Stomach (tissue), 9 donors: ENCODE results near the gene SPATA12. TPM values are rescaled to one million over a fixed set of nuclear protein-coding genes. Genes with fewer than 3 reads are reported as not detected.

Experiments used
- DNase-seq, 2 donors: peaks; one replicate each; pipeline versions ENCODE4 v3.0.0 to v3.0.0-alpha.2; 2013 to 2019
- H3K27ac ChIP-seq, 5 donors: fragments of 200-600 bp in 4 of 5; sonication (generic) in 4 of 5; one replicate each; pipeline ENCODE4 v1.5.1; 2013 to 2019; ENCODE audit warnings: mild to moderate bottlenecking in 1 of 5, moderate library complexity in 1 of 5
- H3K27me3 ChIP-seq, 3 donors: fragments of 200-600 bp; sonication (generic); one replicate each; pipeline ENCODE4 v1.5.1; 2017 to 2019; ENCODE audit warnings: mixed run types in 1 of 3
- H3K36me3 ChIP-seq, 4 donors: fragments of 200-600 bp; sonication (generic); 1 replicate in 3 of 4; 2 replicates in 1 of 4; pipeline ENCODE4 v1.5.1; 2016 to 2019
- H3K4me1 ChIP-seq, 4 donors: fragments of 200-600 bp; sonication (generic); one replicate each; pipeline ENCODE4 v1.5.1; 2016 to 2019
- H3K4me3 ChIP-seq, 4 donors: fragments of 200-600 bp; sonication (generic) in 3 of 4; one replicate each; pipeline ENCODE4 v1.5.1; 2016 to 2019; ENCODE audit warnings: mild to moderate bottlenecking in 1 of 4
- H3K9me3 ChIP-seq, 4 donors: fragments of 200-600 bp; sonication (generic); one replicate each; pipeline ENCODE4 v1.5.1; 2016 to 2019
- EP300 ChIP-seq: sonication (generic); formaldehyde crosslinking; IDR thresholded peaks from one replicate; pipeline ENCODE4 v1.6.1; 2017; ENCODE audit warnings: antibody characterized with exemption
- POLR2A ChIP-seq, 4 donors: fragments of 450-650 bp; IDR thresholded peaks; one replicate each; pipeline ENCODE4 v1.6.1; 2016; ENCODE audit warnings: antibody characterized with exemption in 4 of 4, control low read depth in 2 of 4, mild to moderate bottlenecking in 1 of 4, moderate library complexity in 1 of 4
- POLR2AphosphoS5 ChIP-seq, 3 donors: sonication (generic); formaldehyde crosslinking; IDR thresholded peaks; one replicate each; pipeline ENCODE4 v1.6.1; 2016; ENCODE audit warnings: antibody characterized with exemption in 3 of 3
- WGBS, 5 donors: extraction: QIAGEN DNeasy Blood & Tissue Kit in 3 of 5; methylation state at CpG; one replicate each; pipeline versions ENCODE4 v1.1.5 to v1.1.7; 2013 to 2018; 5-methylcytosine and 5-hydroxymethylcytosine counted together
- intact Hi-C: fragments of 100-400 bp; cut with DNase I; formaldehyde crosslinking; loops from one replicate; pipeline ENCODE4 v1.15.1; 2023; ENCODE audit warnings: low total_unique reads
- polyA plus RNA-seq, 3 donors: library from polyadenylated mRNA; stranded (reverse); fragments of 200-250 nt; gene quantifications; one replicate each; pipeline ENCODE4 v1.2.3, GENCODE V29; 2013
- total RNA-seq, 5 donors: library from RNA; depleted of rRNA; stranded (reverse); fragments of >200 nt; gene quantifications; one replicate each; pipeline versions ENCODE4 v1.1.0 to v1.2.3, GENCODE V29; 2014 to 2016
- TF ChIP-seq, protein P1 (sequence below), 7 experiments: fragments of 450-650 bp in 4 of 7; fragments of 200-600 bp in 3 of 7; sonication (generic) in 3 of 7; IDR thresholded peaks; one replicate each; pipeline ENCODE4 v1.5.1; 2016 to 2019; ENCODE audit warnings: antibody characterized with exemption in 7 of 7, control low read depth in 2 of 7, mild to moderate bottlenecking in 1 of 7
- donor health status: healthy with polysubstance abuse.
- donor health status: Bipolar disorder and iron deficiency.
- donor health status: healthy.

SPATA12 gene
- total and polyA plus RNA-seq, 8 donors, result 0.05 to 0.31 TPM; not detected in 6

DNA sequence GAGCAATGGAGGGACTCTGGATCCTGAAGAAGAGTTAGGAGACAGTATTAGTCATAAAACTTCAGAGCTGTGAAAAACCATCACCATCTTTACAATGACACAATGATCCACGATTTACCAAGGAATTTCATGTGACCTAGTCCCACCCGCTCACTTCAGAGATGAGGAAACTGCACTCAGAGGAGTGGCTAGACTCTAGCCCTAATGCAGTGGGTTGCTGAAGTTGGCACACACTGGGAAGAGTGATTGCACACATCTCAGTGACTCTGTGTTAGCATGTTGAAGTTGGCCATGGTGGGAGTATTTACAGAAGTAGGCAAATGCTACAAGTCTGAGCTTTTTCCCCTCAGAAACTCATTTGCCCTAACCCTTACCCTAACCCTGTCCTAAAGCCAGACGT is 35.2 kb upstream of the SPATA12 start:
- Histone ChIP-seq H3K36me3 (peaks cover 0 to 3% (median 0%) of the 10 kb centered on the region in 4 donors), H3K27me3 (no peaks in the 10 kb centered on the region), H3K9me3 (no peaks in the 10 kb centered on the region), H3K27ac (no peak overlapping the region), H3K4me1 (peaks cover 0 to 6% (median 2%) of the 10 kb centered on the region in 4 donors), H3K4me3 (no peak overlapping the region)
- intact Hi-C loops, result no loop called here
- no peak for DNase-seq
- TF ChIP-seq, protein P1, sequence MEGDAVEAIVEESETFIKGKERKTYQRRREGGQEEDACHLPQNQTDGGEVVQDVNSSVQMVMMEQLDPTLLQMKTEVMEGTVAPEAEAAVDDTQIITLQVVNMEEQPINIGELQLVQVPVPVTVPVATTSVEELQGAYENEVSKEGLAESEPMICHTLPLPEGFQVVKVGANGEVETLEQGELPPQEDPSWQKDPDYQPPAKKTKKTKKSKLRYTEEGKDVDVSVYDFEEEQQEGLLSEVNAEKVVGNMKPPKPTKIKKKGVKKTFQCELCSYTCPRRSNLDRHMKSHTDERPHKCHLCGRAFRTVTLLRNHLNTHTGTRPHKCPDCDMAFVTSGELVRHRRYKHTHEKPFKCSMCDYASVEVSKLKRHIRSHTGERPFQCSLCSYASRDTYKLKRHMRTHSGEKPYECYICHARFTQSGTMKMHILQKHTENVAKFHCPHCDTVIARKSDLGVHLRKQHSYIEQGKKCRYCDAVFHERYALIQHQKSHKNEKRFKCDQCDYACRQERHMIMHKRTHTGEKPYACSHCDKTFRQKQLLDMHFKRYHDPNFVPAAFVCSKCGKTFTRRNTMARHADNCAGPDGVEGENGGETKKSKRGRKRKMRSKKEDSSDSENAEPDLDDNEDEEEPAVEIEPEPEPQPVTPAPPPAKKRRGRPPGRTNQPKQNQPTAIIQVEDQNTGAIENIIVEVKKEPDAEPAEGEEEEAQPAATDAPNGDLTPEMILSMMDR (IDR thresholded peaks at IDR 0.05), result no peak
- 54 to 94% (median 62%) methylated on average over 3 of the region's 3 CpGs for WGBS, 5 donors

DNA sequence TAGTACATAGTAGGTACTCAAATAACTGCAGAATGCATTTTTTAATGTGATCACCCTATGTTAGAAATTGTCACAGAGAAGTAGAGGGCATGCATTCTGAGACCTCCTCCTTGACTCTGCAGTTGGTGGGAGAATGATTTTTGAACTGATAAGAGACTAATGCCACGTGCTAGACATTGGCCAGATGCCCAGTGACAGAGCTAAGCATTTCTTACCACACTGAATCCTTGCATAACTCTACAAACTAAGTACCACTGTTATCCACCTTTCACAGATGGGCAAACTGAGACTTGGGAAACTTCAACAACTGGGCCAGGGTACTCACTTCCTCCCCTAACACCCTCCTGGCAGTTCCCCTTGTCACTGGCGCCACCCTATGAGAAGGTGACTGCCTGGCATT is 33.5 kb upstream of the SPATA12 start:
- Histone ChIP-seq H3K27me3 (no peaks in the 10 kb centered on the region), H3K9me3 (no peaks in the 10 kb centered on the region), H3K4me1 (peaks cover 0 to 6% (median 2%) of the 10 kb centered on the region in 4 donors), H3K36me3 (peaks cover 0 to 3% (median 0%) of the 10 kb centered on the region in 4 donors), H3K4me3 (no peak overlapping the region), H3K27ac (no peak overlapping the region)
- peak in 1 of 2 donors; percentile 37 for DNase-seq
- intact Hi-C loops, result no loop called here
- 49 to 52% (median 50%) methylated on average over 2 of the region's 2 CpGs for WGBS, 5 donors
- TF ChIP-seq, protein P1 (IDR thresholded peaks at IDR 0.05), result no peak
- TF ChIP-seq POLR2AphosphoS5 (IDR thresholded peaks at IDR 0.05), result no peak
- no peak for TF ChIP-seq POLR2A (IDR thresholded peaks at IDR 0.05)
- no peak for TF ChIP-seq EP300

DNA sequence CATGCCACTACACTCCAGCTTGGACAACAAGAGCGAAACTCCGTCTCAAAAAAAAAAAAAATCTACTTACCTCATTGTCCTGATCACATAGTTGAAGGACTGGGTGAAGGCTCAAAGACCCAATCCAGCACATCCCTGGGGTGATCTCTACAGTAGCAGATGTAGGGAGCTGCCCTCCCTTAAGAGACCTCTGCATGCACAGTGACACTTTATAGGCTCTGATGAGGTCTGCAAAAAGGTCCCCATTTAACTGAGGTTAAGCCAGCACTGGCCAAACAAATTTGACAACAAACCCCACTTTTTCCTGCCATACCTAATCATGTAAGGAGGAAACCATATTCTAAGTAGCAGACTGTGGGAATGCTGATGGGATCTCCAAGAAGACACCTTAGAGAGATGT is 31.1 kb upstream of the SPATA12 start:
- H3K27me3 ChIP-seq, result no peaks in the 10 kb centered on the region
- DNase-seq, result no peak
- intact Hi-C loops, result no loop called here
- WGBS, 5 donors, result 90 to 100% (median 100%) methylated on average over 2 of the region's 2 CpGs
- H3K27ac ChIP-seq, result no peak overlapping the region
- H3K4me1 ChIP-seq, result peaks cover 0 to 6% (median 2%) of the 10 kb centered on the region in 4 donors
- TF ChIP-seq POLR2AphosphoS5 (IDR thresholded peaks at IDR 0.05) (no peak), EP300 (no peak), POLR2A (IDR thresholded peaks at IDR 0.05) (no peak)
- TF ChIP-seq, protein P1 (IDR thresholded peaks at IDR 0.05), result no peak
- no peaks in the 10 kb centered on the region for H3K9me3 ChIP-seq
- peaks cover 0 to 15% (median 0%) of the 10 kb centered on the region in 4 donors for H3K36me3 ChIP-seq
- no peak overlapping the region for H3K4me3 ChIP-seq

DNA sequence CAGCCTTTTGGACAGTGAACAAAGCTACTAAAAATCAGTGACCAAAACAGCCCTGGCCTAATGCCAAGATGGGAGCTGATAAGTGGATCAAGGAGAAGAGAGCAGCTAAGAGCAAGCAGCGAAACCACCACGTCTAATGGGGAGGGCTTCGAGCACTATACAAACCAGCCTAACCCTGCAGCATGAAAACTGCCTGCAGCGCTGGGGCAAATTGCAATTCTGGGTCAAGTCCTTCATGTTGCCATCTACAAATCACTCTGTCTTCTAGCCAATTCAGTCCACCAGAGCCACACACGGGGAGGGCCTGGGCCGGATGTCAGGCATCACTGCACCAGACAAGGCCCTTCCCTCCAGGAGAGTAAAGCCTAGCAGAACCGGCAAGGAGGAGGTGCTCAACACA is 30.5 kb upstream of the SPATA12 start:
- Histone ChIP-seq H3K4me1 (peaks cover 0 to 6% (median 2%) of the 10 kb centered on the region in 4 donors), H3K4me3 (no peak overlapping the region), H3K9me3 (no peaks in the 10 kb centered on the region), H3K27me3 (no peaks in the 10 kb centered on the region), H3K27ac (no peak overlapping the region), H3K36me3 (peaks cover 0 to 13% (median 0%) of the 10 kb centered on the region in 4 donors)
- WGBS, 5 donors, result 81 to 84% (median 83%) methylated on average over 5 to 7 of the region's 7 CpGs
- intact Hi-C loops, result no loop called here
- DNase-seq, result peak in 1 of 2 donors; percentile 31
- TF ChIP-seq POLR2AphosphoS5 (IDR thresholded peaks at IDR 0.05) (no peak), EP300 (no peak), POLR2A (IDR thresholded peaks at IDR 0.05) (no peak)
- TF ChIP-seq, protein P1 (IDR thresholded peaks at IDR 0.05), result no peak
